Pancreas (tissue), 10 donors: ENCODE data around the gene SCARB1. TPM values are rescaled to one million over a fixed set of nuclear protein-coding genes. Genes with fewer than 3 reads are reported as not detected.
"Not testable (repeated sequence)": the region's sequence is repeated elsewhere in the genome, so short reads cannot be mapped to it uniquely, and the experiment has no call there.

Experiments used
- ATAC-seq, 4 donors: fragments of 200-7000 bp; cut with Tn5 transposase; one replicate each; pipeline versions ENCODE4 v1.8.0 to v1.9.1; 2020; ENCODE audit warnings: mild to moderate bottlenecking in 4 of 4, moderate library complexity in 4 of 4
- DNase-seq, 6 donors: peaks; one replicate each; pipeline ENCODE4 v3.0.0-alpha.2; 2020
- FAIRE-seq: peaks from 2 replicates; lab custom pipeline; 2012; peaks lifted over from hg19 to GRCh38; lab: Jason Lieb, UNC
- H3K27ac ChIP-seq, 4 donors: fragments of 200-600 bp; sonication (generic); 1 replicate in 3 of 4; 2 replicates in 1 of 4; pipeline versions ENCODE4 v1.5.0 to v1.8.0; 2020
- H3K27me3 ChIP-seq, 4 donors: fragments of 200-600 bp; one replicate each; pipeline ENCODE4 v1.8.0; 2021
- H3K36me3 ChIP-seq, 3 donors: fragments of 200-600 bp; sonication (generic) in 1 of 3; one replicate each; pipeline versions ENCODE4 v1.5.0 to v1.8.0; 2020 to 2021
- H3K4me1 ChIP-seq, 3 donors: fragments of 200-600 bp; one replicate each; pipeline ENCODE4 v1.8.0; 2021
- H3K4me3 ChIP-seq, 4 donors: fragments of 200-600 bp; sonication (generic) in 2 of 4; one replicate each; pipeline versions ENCODE4 v1.5.0 to v1.8.0; 2020 to 2021
- H3K9me3 ChIP-seq, 4 donors: fragments of 200-600 bp; one replicate each; pipeline ENCODE4 v1.8.0; 2021
- CTCF ChIP-seq, 4 donors: fragments of 200-600 bp; sonication (generic) in 3 of 4; IDR thresholded peaks; one replicate each; pipeline versions ENCODE4 v1.5.0 to v1.8.0; 2021; ENCODE audit warnings: antibody characterized with exemption in 4 of 4
- WGBS, 2 donors: extraction: QIAGEN DNeasy Blood & Tissue Kit; methylation state at CpG; one replicate each; pipeline ENCODE4 v1.1.7; 2013; 5-methylcytosine and 5-hydroxymethylcytosine counted together
- intact Hi-C, 3 donors: fragments of 100-400 bp; cut with DNase I; formaldehyde crosslinking; loops; one replicate each; pipeline versions ENCODE4 v1.11.1 to v1.14.2; 2022
- polyA plus RNA-seq, 2 donors: library from polyadenylated mRNA; stranded (reverse); fragments of 200-250 nt; gene quantifications; one replicate each; pipeline ENCODE4 v1.2.3, GENCODE V29; 2013
- total RNA-seq, 6 donors: library from RNA; stranded (reverse); fragmentation: NEBNext Ultra II Directional in 4 of 6; extraction: Animal tissue kit (Norgen Biotek cat#: 25700) in 4 of 6; gene quantifications; one replicate each; pipeline versions ENCODE4 v1.2.1 to v1.2.4, GENCODE V29; 2021 to 2023
- donor health status: healthy with polysubstance abuse.
- donor health status: DM: no; HTN: no; CAD: no; lungs with moderate emphysema.
- donor health status: DM: no; HTN: no; CAD: no.
- donor health status: control.
- donor health status: control.
- donor health status: Bipolar disorder and iron deficiency.
- donor health status: DM: yes; HTN: yes; CAD: no.
- donor health status: DM: no; HTN: no; CAD: no.
- donor health status: DM: no; HTN: no; CAD: no.
- donor health status: DM: yes; HTN: yes; CAD: no.

SCARB1 gene
- total and polyA plus RNA-seq, 8 donors, result 4.7 to 14.7 (median 9.6) TPM

- no peak for DNase-seq
- no peaks in the 10 kb centered on the region for H3K36me3 ChIP-seq
- H3K27ac ChIP-seq, result no peak overlapping the region
- H3K4me3 ChIP-seq, result no peak overlapping the region
- WGBS, 2 donors, result 44 to 51% methylated on average over 3 of the region's 3 CpGs
- ATAC-seq, result no peak
- no peak for TF ChIP-seq CTCF (IDR thresholded peaks at IDR 0.05)
- intact Hi-C loops, result loop anchor here in 1 of 3 donors (10.0 kb wide), 1 partner anchor 116 kb away; no protein-coding TSS in a partner anchor
- H3K4me1 ChIP-seq, result no peaks in the 10 kb centered on the region
- H3K27me3 ChIP-seq, result no peaks in the 10 kb centered on the region
- FAIRE-seq, result no peak
- no peaks in the 10 kb centered on the region for H3K9me3 ChIP-seq
Measured at GRCh38 chr12:124901003-124901402, 37.3 kb upstream of the SCARB1 start.

GRCh38 chr12:124900345-124900795 lies 36.7 kb upstream of the SCARB1 start:
- not testable (repeated sequence) for H3K27me3 ChIP-seq, H3K4me3 ChIP-seq, H3K36me3 ChIP-seq, H3K4me1 ChIP-seq, FAIRE-seq, H3K27ac ChIP-seq, H3K9me3 ChIP-seq, DNase-seq
- WGBS, 2 donors, result 48 to 55% methylated on average over 8 of the region's 8 CpGs
- intact Hi-C loops, result loop anchor here in 1 of 3 donors (10.0 kb wide), 1 partner anchor 116 kb away; no protein-coding TSS in a partner anchor
- peak in 1 of 4 donors; percentile 22 for ATAC-seq

GRCh38 chr12:124898923-124899294 lies 35.2 kb upstream of the SCARB1 start:
- Histone ChIP-seq H3K9me3 (no peaks in the 10 kb centered on the region), H3K27ac (no peak overlapping the region), H3K4me1 (no peaks in the 10 kb centered on the region), H3K36me3 (no peaks in the 10 kb centered on the region), H3K4me3 (no peak overlapping the region), H3K27me3 (no peaks in the 10 kb centered on the region)
- WGBS, 2 donors, result 43 to 55% methylated on average over 5 of the region's 5 CpGs
- no peak for DNase-seq
- intact Hi-C loops, result no loop called here
- FAIRE-seq, result no peak
- no peak for TF ChIP-seq CTCF (IDR thresholded peaks at IDR 0.05)
- ATAC-seq, result no peak

- H3K27me3 ChIP-seq, result no peaks in the 10 kb centered on the region
- FAIRE-seq (no peak), ATAC-seq (peak in 3 of 4 donors; percentile 79 to 95 (median 86)), DNase-seq (peak in 4 of 6 donors; percentile 26 to 62 (median 46))
- H3K9me3 ChIP-seq, result no peaks in the 10 kb centered on the region
- intact Hi-C loops, result no loop called here
- peak in 3 of 4 donors; percentile 29 to 39 (median 37) for TF ChIP-seq CTCF (IDR thresholded peaks at IDR 0.05)
- WGBS, 2 donors, result 22 to 25% methylated on average over 18 of the region's 18 CpGs
- no peak overlapping the region for H3K4me3 ChIP-seq
- no peak overlapping the region for H3K27ac ChIP-seq
- no peaks in the 10 kb centered on the region for H3K4me1 ChIP-seq
- no peaks in the 10 kb centered on the region for H3K36me3 ChIP-seq
Measured at GRCh38 chr12:124898200-124898922, 34.7 kb upstream of the SCARB1 start.

- H3K9me3 ChIP-seq, result no peaks in the 10 kb centered on the region
- ATAC-seq, result no peak
- H3K4me1 ChIP-seq, result no peaks in the 10 kb centered on the region
- no peak overlapping the region for H3K4me3 ChIP-seq
- no peak for TF ChIP-seq CTCF (IDR thresholded peaks at IDR 0.05)
- FAIRE-seq, result no peak
- no peak overlapping the region for H3K27ac ChIP-seq
- no peaks in the 10 kb centered on the region for H3K27me3 ChIP-seq
- no peaks in the 10 kb centered on the region for H3K36me3 ChIP-seq
- WGBS, 2 donors, result 87 to 97% methylated on average over 5 of the region's 5 CpGs
- DNase-seq, result no peak
- intact Hi-C loops, result no loop called here
Measured at GRCh38 chr12:124896461-124896860, 32.8 kb upstream of the SCARB1 start.
